Measurements from ENCODE around the gene CARS1. TPM values are rescaled to one million over a fixed set of nuclear protein-coding genes. Genes with fewer than 3 reads are reported as not detected.

CARS1 gene
- polyA plus RNA-seq, 1 experiment, result 175 TPM

- Histone ChIP-seq H3K36me3 (ENCODE audit: control insufficient read depth, insufficient read depth, low read length) (peaks cover 4% of the 10 kb centered on the region), H3K4me3 (ENCODE audit: low read depth, low read length) (no peak overlapping the region), H3K27me3 (ENCODE audit: control insufficient read depth, insufficient read depth, low read length) (no peaks in the 10 kb centered on the region)
- DNase-seq (ENCODE audit: low read depth), result no peak
- TF ChIP-seq CTCF (IDR thresholded peaks at IDR 0.05; ENCODE audit: insufficient read depth, low read depth, low read length), result no peak
- CTCF ChIA-PET, result interaction anchor here (0.6 to 10.0 kb wide), 4 partner anchors 10 to 553 kb away, joined by 3 to 155 read pairs (median 5); no protein-coding TSS in a partner anchor
- POLR2A ChIA-PET, result no interaction called here
Measured at GRCh38 chr11:3085052-3085451, 27.8 kb upstream of the CARS1 start.

DNA sequence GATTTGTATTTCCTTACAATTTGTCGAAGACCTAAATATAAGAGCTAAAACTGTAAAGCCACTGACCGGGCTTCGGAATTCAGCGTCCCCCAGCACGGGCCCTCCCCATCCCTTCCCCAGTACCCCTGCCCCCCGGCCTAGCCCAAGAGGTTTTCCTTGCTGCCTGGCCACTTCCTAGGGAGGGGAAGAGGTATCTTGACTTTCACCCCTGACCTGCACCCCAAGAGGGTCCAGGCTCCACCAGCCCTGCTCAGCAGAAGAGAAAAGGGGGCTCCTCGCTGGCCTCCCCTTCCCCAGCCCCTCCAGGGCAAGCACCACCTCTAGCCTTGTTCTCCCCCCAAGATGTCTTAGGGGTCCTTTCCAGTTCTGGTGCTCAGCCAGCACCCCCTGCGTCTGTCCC is 26.1 kb upstream of the CARS1 start:
- Histone ChIP-seq H3K4me3 (ENCODE audit: low read depth, low read length) (no peak overlapping the region), H3K36me3 (ENCODE audit: control insufficient read depth, insufficient read depth, low read length) (peaks cover 2% of the 10 kb centered on the region), H3K27me3 (ENCODE audit: control insufficient read depth, insufficient read depth, low read length) (no peaks in the 10 kb centered on the region)
- CTCF ChIA-PET, result interaction anchor here (3.7 kb wide), 1 partner anchor 8 kb away, joined by 22 read pairs; no protein-coding TSS in a partner anchor
- DNase-seq (ENCODE audit: low read depth), result no peak
- TF ChIP-seq CTCF (IDR thresholded peaks at IDR 0.05; ENCODE audit: insufficient read depth, low read depth, low read length), result no peak
- POLR2A ChIA-PET, result no interaction called here

- no peaks in the 10 kb centered on the region for H3K27me3 ChIP-seq (ENCODE audit: control insufficient read depth, insufficient read depth, low read length)
- no peaks in the 10 kb centered on the region for H3K36me3 ChIP-seq (ENCODE audit: control insufficient read depth, insufficient read depth, low read length)
- ChIA-PET CTCF (interaction anchor here (1.3 to 3.7 kb wide), 2 partner anchors 10 to 44 kb away, joined by 4 to 22 read pairs; no protein-coding TSS in a partner anchor), POLR2A (no interaction called here)
- DNase-seq (ENCODE audit: low read depth), result no peak
- no peak overlapping the region for H3K4me3 ChIP-seq (ENCODE audit: low read depth, low read length)
- no peak for TF ChIP-seq CTCF (IDR thresholded peaks at IDR 0.05; ENCODE audit: insufficient read depth, low read depth, low read length)
Measured at GRCh38 chr11:3081386-3081751, 24.1 kb upstream of the CARS1 start.

DNA sequence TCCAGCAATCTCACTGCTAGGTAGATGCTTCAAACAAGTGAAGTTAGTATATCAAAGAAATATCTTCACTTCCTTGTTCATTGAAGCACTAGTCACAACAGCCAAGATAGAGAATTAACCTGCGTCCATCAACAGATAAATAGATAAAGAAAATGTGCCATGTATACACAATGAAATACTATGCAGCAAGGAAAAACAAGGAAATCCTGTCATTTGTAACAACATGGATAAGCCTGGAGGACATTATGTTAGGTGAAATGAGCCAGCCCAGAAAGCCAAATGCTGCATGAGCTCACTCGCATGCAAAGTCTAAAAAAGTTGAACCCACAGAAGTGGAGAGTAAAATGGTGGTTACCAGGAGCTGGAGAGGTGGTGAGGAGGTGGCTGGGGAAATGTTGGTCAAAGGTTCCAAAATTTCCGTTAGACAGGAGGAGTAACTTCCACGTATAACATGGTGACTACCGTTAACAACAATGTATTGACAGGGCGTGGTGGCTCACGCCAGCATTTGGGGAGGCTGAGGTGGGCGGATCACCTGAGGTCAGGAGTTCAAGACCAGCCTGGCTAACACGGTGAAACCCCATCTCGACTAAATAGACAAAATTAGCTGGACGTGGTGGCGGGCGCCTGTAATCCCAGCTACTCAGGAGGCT is 23.6 kb upstream of the CARS1 start:
- TF ChIP-seq CTCF (IDR thresholded peaks at IDR 0.05; ENCODE audit: insufficient read depth, low read depth, low read length), result no peak
- Histone ChIP-seq H3K36me3 (ENCODE audit: control insufficient read depth, insufficient read depth, low read length) (no peaks in the 10 kb centered on the region), H3K4me3 (ENCODE audit: low read depth, low read length) (no peak overlapping the region), H3K27me3 (ENCODE audit: control insufficient read depth, insufficient read depth, low read length) (no peaks in the 10 kb centered on the region)
- CTCF ChIA-PET, result interaction anchor here (1.3 to 3.7 kb wide), 2 partner anchors 11 to 43 kb away, joined by 4 to 22 read pairs; no protein-coding TSS in a partner anchor
- POLR2A ChIA-PET, result no interaction called here
- no peak for DNase-seq (ENCODE audit: low read depth)

- ChIA-PET CTCF (interaction anchor here (3.7 kb wide), 1 partner anchor 11 kb away, joined by 22 read pairs; no protein-coding TSS in a partner anchor), POLR2A (no interaction called here)
- Histone ChIP-seq H3K27me3 (ENCODE audit: control insufficient read depth, insufficient read depth, low read length) (no peaks in the 10 kb centered on the region), H3K4me3 (ENCODE audit: low read depth, low read length) (no peak overlapping the region), H3K36me3 (ENCODE audit: control insufficient read depth, insufficient read depth, low read length) (no peaks in the 10 kb centered on the region)
- no peak for DNase-seq (ENCODE audit: low read depth)
- no peak for TF ChIP-seq CTCF (IDR thresholded peaks at IDR 0.05; ENCODE audit: insufficient read depth, low read depth, low read length)
Measured at GRCh38 chr11:3080104-3080503, 22.9 kb upstream of the CARS1 start.

Data from BJ (cell line).